ENCODE results near the gene RNU4-1.
A peak's percentile ranks its signal among the peaks of the same experiment; 100 is the strongest.

Gene RNU4-1

DNA sequence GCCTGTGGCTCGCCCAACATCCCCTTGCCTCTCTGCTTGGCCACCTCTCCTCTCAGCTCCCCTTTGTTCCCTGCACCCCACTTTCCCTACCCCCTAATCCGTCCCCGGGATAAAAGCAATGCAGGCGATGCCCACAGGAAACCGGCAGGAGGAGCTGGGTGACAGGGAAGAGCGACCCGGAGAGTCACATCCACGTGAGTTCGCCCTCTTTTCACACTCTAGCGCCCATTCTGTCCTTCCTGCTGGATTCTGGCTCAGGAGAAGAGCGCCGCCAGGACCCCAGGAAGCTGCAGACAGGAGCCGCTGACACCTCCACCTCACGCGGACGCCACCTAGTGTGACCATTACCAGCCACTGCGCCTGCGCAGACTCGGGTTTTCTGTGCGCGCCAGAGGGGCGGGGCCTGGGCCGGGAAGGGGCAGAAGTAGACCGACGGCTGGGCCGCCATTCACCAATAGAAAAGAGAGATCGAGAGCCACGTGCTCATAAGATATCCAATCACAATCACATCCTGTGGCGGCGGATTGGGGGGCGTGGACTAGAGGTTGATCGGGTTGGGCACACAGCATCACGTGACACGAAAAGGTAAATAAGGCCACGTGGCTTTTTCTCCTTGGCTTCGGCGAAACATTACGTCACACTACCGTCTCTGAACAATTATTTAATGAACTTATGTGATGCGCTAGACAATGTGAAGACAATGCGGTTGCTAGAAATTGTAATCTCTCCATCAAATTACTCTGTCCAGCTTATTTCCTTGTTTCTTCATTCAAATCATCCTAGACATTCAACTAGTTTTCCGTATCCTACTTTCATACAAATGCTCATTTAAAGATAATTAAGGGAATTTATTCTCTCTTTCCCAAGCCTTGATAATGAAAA lies 24.4 kb upstream of the RNU4-1 start:
- TF ChIP-seq CTCF (IDR thresholded peaks at IDR 0.05; ENCODE audit: borderline replicate concordance, insufficient read depth, low read depth, low read length): peak; percentile 47; the same call in 1 of the 2 replicates
- peak overlapping the region; percentile 61 for H3K4me3 ChIP-seq (ENCODE audit: low read depth, low read length)

DNA sequence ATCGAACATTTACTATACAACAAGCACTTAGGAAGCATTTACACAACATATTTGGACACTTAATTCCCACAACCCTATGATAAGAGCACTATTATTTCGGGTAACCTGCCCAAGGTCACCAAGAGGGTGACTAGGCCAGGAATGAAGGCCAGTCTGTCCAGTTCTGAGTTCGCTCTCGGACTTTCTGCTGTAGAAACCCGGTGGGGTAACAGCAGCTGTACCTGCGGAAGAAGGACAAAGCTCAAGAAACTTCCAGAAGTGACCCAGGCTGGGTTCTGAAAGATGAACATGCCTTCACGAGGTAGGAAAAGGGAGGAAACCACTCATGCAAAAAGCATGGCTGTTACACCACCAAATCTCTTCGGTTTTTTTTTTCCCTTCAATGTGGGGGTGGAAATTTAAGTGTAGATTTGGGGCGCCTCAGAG lies 23.8 kb upstream of the RNU4-1 start:
- peak overlapping the region; percentile 61 for H3K4me3 ChIP-seq (ENCODE audit: low read depth, low read length)
- no peak for TF ChIP-seq CTCF (IDR thresholded peaks at IDR 0.05; ENCODE audit: borderline replicate concordance, insufficient read depth, low read depth, low read length)

DNA sequence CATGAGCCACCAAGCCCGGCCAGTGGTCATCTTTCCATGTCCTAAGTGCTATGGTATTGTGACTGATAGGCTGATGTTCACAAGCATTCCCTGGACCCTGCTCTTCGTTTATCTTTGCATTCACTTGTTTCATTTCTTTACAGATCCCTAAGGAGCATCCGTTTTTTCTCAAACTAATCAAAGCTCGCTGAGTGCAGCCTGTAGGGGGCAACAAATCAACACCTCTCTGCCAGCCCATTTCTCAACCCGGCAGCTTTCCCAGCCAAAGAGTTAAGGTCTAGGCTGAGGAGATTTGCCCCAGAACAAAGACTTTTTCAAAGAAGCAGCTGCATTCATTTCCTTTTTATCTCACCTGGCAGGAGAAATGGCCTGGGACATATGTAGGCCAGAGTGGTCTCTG lies 21.2 kb upstream of the RNU4-1 start:
- TF ChIP-seq CTCF (IDR thresholded peaks at IDR 0.05; ENCODE audit: borderline replicate concordance, insufficient read depth, low read depth, low read length): peak; percentile 32; the same call in 1 of the 2 replicates

GRCh38 chr12:120301962-120302815 lies 9.2 kb upstream of the RNU4-1 start, which contains the start of gene SIRT4:
Gene SIRT4 (plus strand): TSS chr12:120302321. CDS start chr12:120303562, 1,241 bp downstream.
- peak; percentile 73 for TF ChIP-seq CTCF (IDR thresholded peaks at IDR 0.05; ENCODE audit: borderline replicate concordance, insufficient read depth, low read depth, low read length)

More for the DNA sequence above, 21.2 kb upstream of the RNU4-1 start:
- H3K4me3 ChIP-seq (ENCODE audit: low read depth, low read length): no peak overlapping the region

DNA sequence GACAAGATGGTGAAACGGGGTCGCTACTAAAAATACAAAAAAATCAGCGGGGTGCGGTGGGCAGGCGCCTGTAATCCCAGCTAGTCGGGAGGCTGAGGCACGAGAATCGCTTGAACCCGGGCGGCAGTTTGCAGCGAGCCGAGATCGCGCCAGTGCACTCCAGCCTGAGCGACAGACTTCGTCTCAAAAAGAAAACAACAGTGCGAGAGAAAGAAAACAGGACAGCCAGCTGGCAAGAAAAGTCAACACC lies 701 bp downstream of the RNU4-1 start:
- TF ChIP-seq CTCF (IDR thresholded peaks at IDR 0.05; ENCODE audit: borderline replicate concordance, insufficient read depth, low read depth, low read length): no peak
- peak overlapping the region; percentile 61 for H3K4me3 ChIP-seq (ENCODE audit: low read depth, low read length)

More at GRCh38 chr12:120301962-120302815, 9.2 kb upstream of the RNU4-1 start, which contains the start of gene SIRT4:
- H3K4me3 ChIP-seq (ENCODE audit: low read depth, low read length): peak within 1 kb of the TSS; percentile 61

DNA sequence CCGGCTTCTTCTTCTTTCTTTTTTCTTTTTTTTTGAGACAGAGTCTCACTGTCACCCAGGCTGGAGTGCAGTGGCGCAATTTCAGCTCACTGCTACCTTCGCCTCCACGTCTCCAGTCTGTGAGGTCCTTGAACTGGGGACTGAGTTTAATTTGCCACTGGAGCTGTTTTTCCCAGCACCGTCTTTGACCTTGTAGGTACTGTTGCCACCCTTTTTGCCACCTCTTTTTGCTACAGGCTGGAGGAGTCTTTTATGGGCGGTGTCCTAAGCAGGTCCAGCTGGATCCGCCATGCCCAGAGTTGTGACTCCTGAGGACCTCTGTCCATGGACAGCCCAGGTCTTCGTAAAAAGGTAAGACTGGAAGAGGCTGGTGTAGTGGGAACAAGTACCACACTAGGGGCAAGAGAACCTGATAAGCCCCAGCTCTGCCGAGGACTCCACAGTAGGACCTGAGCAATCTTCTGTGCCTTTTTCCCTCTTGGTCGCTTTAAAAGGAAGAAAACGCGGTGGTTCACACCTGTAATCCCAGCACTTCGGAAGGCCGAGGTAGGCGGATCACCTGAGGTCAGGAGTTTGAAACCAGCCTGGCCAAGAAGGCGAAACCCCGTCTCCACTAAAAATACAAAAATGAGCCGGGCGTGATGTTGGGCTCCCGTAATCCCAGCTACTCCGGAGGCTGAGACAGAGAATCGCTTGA lies 2.3 kb downstream of the RNU4-1 start:
- no peak overlapping the region for H3K4me3 ChIP-seq (ENCODE audit: low read depth, low read length)
- no peak for TF ChIP-seq CTCF (IDR thresholded peaks at IDR 0.05; ENCODE audit: borderline replicate concordance, insufficient read depth, low read depth, low read length)
